Neural cell (in vitro differentiated cells): ENCODE measurements around the gene GXYLT2. TPM values are rescaled to one million over a fixed set of nuclear protein-coding genes. Genes with fewer than 3 reads are reported as not detected.

ENCODE experiments used
- H2AFZ ChIP-seq: fragments of 200-600, 300-800 bp; sonication (generic), shearing (Covaris generic); 2 replicates; pipeline ENCODE4 v1.6.0; 2014; ENCODE audit warnings: low read depth, mild to moderate bottlenecking, antibody characterized with exemption, low read length, moderate library complexity
- H3F3A ChIP-seq: fragments of 200-600 bp; shearing (Covaris generic); 2 replicates; pipeline ENCODE4 v1.6.1; 2016; ENCODE audit warnings: mild to moderate bottlenecking, moderate library complexity, mixed read lengths, antibody characterized with exemption, low read length; ENCODE audit not compliant: insufficient read depth, poor library complexity, severe bottlenecking
- H3K27ac ChIP-seq: fragments of 200-600, 300-800 bp; sonication (generic), shearing (Covaris generic); 2 replicates; pipeline ENCODE4 v1.5.1; 2014; ENCODE audit warnings: mild to moderate bottlenecking, low read length, moderate library complexity
- H3K27me3 ChIP-seq: fragments of 300-800, 200-600 bp; sonication (generic), shearing (Covaris generic); 2 replicates; pipeline ENCODE4 v1.6.0; 2014; ENCODE audit warnings: mild to moderate bottlenecking, low read depth, low read length, moderate library complexity; ENCODE audit not compliant: insufficient read depth
- H3K36me3 ChIP-seq: fragments of 300-800, 200-600 bp; sonication (generic), shearing (Covaris generic); 2 replicates; pipeline ENCODE4 v1.5.1; 2014; ENCODE audit warnings: mild to moderate bottlenecking, antibody characterized with exemption, low read length, moderate library complexity; ENCODE audit not compliant: insufficient read depth
- H3K4me2 ChIP-seq: fragments of 300-800, 200-600 bp; sonication (generic), shearing (Covaris generic); 2 replicates; pipeline ENCODE4 v1.6.0; 2014; ENCODE audit warnings: mild to moderate bottlenecking, low read length
- H3K4me3 ChIP-seq: fragments of 300-800, 200-600 bp; sonication (generic), shearing (Covaris generic); 2 replicates; pipeline ENCODE4 v1.5.1; 2014; ENCODE audit warnings: mild to moderate bottlenecking, low read length, moderate library complexity
- H3K79me2 ChIP-seq: fragments of 200-600 bp; shearing (Covaris generic); replicated peaks from 2 replicates; pipeline ENCODE4 v1.6.0; 2014; ENCODE audit warnings: mild to moderate bottlenecking, low read length, moderate library complexity; ENCODE audit not compliant: insufficient read depth
- H3K9ac ChIP-seq: fragments of 300-800, 200-600 bp; sonication (generic), shearing (Covaris generic); 2 replicates; pipeline ENCODE4 v1.6.1; 2016; ENCODE audit warnings: mild to moderate bottlenecking, low read length, mixed read lengths
- H3K9me2 ChIP-seq: fragments of 200-600 bp; shearing (Covaris generic); 2 replicates; pipeline ENCODE4 v1.6.1; 2016; ENCODE audit warnings: mild to moderate bottlenecking, low read length, mixed read lengths; ENCODE audit not compliant: insufficient read depth
- H3K9me3 ChIP-seq: fragments of 200-600, 300-800 bp; sonication (generic), shearing (Covaris generic); 2 replicates; pipeline ENCODE4 v1.6.1; 2016; ENCODE audit warnings: mild to moderate bottlenecking, mixed run types, low read length, moderate library complexity, mixed read lengths
- H4K20me1 ChIP-seq: fragments of 200-600 bp; shearing (Covaris generic); 2 replicates; pipeline ENCODE4 v1.6.1; 2016; ENCODE audit warnings: mild to moderate bottlenecking, mixed run types; ENCODE audit not compliant: insufficient read depth
- CTCF ChIP-seq: fragments of 450-650 bp; IDR thresholded peaks from 2 replicates; pipeline ENCODE4 v1.5.1; 2014; ENCODE audit warnings: antibody characterized with exemption, mild to moderate bottlenecking, moderate library complexity; ENCODE audit not compliant: poor library complexity, severe bottlenecking
- EP300 ChIP-seq: fragments of 450-650 bp; conservative IDR thresholded peaks from 2 replicates; pipeline ENCODE4 v1.6.1; 2014; ENCODE audit warnings: antibody characterized with exemption, mild to moderate bottlenecking, moderate library complexity; ENCODE audit not compliant: poor library complexity, severe bottlenecking
- EZH2 ChIP-seq: fragments of 200-600, 300-800 bp; shearing (Covaris generic), sonication (generic); IDR thresholded peaks from 2 replicates; pipeline ENCODE4 v1.6.1; 2014; ENCODE audit warnings: antibody characterized with exemption, low read length, borderline replicate concordance, mild to moderate bottlenecking; ENCODE audit not compliant: insufficient read depth, poor library complexity, severe bottlenecking
- MXI1 ChIP-seq: fragments of 450-650 bp; conservative IDR thresholded peaks from 2 replicates; pipeline ENCODE4 v1.6.1; 2014; ENCODE audit warnings: antibody characterized with exemption, mild to moderate bottlenecking; ENCODE audit not compliant: poor library complexity, severe bottlenecking
- POLR2AphosphoS5 ChIP-seq: IDR thresholded peaks from 2 replicates; pipeline ENCODE4 v1.6.1; 2012
- RAD21 ChIP-seq: fragments of 450-650 bp; conservative IDR thresholded peaks from 2 replicates; pipeline ENCODE4 v1.6.1; 2014; ENCODE audit warnings: antibody characterized with exemption, mild to moderate bottlenecking, moderate library complexity
- REST ChIP-seq: IDR thresholded peaks from 2 replicates; pipeline ENCODE4 v1.6.1; 2012; ENCODE audit warnings: borderline replicate concordance
- SMC3 ChIP-seq: fragments of 450-650 bp; conservative IDR thresholded peaks from 2 replicates; pipeline ENCODE4 v1.6.1; 2014; ENCODE audit warnings: antibody characterized with exemption, mild to moderate bottlenecking, moderate library complexity; ENCODE audit not compliant: poor library complexity
- TAF1 ChIP-seq: IDR thresholded peaks from 2 replicates; pipeline ENCODE4 v1.6.1; 2012; ENCODE audit warnings: low read depth
- polyA plus RNA-seq: library from polyadenylated mRNA; depleted of rRNA; stranded (reverse); fragments of >200 nt; gene quantifications from 2 replicates; pipeline ENCODE4 v1.2.3, GENCODE V29; 2014

GXYLT2 gene
- polyA plus RNA-seq, 1 donor from 2014 or later = 0.48 TPM

GRCh38 chr3:72892870-72893269 lies 5.0 kb downstream of the GXYLT2 start:
- no peak overlapping the region for H2AFZ ChIP-seq
- no peak overlapping the region for H3K4me2 ChIP-seq
- H3K9me3 ChIP-seq = no peaks in the 10 kb centered on the region
- no peak for TF ChIP-seq MXI1
- TF ChIP-seq TAF1 = no peak
- TF ChIP-seq SMC3 = no peak
- TF ChIP-seq EZH2 = no peak
- TF ChIP-seq RAD21 = no peak
- TF ChIP-seq CTCF = no peak
- no peak for TF ChIP-seq EP300
- TF ChIP-seq REST = no peak
- no peak for TF ChIP-seq POLR2AphosphoS5
- no peaks in the 10 kb centered on the region for H4K20me1 ChIP-seq
- peaks cover 12% of the 10 kb centered on the region for H3K27me3 ChIP-seq
- no peaks in the 10 kb centered on the region for H3F3A ChIP-seq
- no peak overlapping the region for H3K9ac ChIP-seq
- H3K36me3 ChIP-seq = no peaks in the 10 kb centered on the region
- H3K27ac ChIP-seq = no peak overlapping the region
- no peaks in the 10 kb centered on the region for H3K9me2 ChIP-seq
- no peak overlapping the region for H3K4me3 ChIP-seq
- no peaks in the 10 kb centered on the region for H3K79me2 ChIP-seq

- no peak overlapping the region for H3K27ac ChIP-seq
Observed at GRCh38 chr3:72894976-72895552, 7.2 kb downstream of the GXYLT2 start.

More at GRCh38 chr3:72894976-72895552, 7.2 kb downstream of the GXYLT2 start:
- Histone ChIP-seq H3F3A (no peaks in the 10 kb centered on the region), H3K9me3 (no peaks in the 10 kb centered on the region), H3K4me3 (no peak overlapping the region), H2AFZ (no peak overlapping the region), H3K9me2 (no peaks in the 10 kb centered on the region), H3K36me3 (no peaks in the 10 kb centered on the region), H3K9ac (no peak overlapping the region), H3K27me3 (no peaks in the 10 kb centered on the region), H3K4me2 (no peak overlapping the region), H3K79me2 (no peaks in the 10 kb centered on the region), H4K20me1 (no peaks in the 10 kb centered on the region)
- no peak for TF ChIP-seq EP300
- TF ChIP-seq TAF1 = no peak
- TF ChIP-seq MXI1 = no peak
- TF ChIP-seq POLR2AphosphoS5 = no peak
- TF ChIP-seq REST = no peak
- TF ChIP-seq RAD21 = no peak
- TF ChIP-seq SMC3 = no peak
- TF ChIP-seq CTCF = no peak
- TF ChIP-seq EZH2 = no peak
